Hepatocyte (in vitro differentiated cells): ENCODE results near the gene EIF6. TPM values are rescaled to one million over a fixed set of nuclear protein-coding genes. Genes with fewer than 3 reads are reported as not detected.
"Not testable (repeated sequence)": the region's sequence is repeated elsewhere in the genome, so short reads cannot be mapped to it uniquely, and the experiment has no call there.

Experiments used
- DNase-seq: peaks from one replicate; pipeline ENCODE4 v3.0.0-alpha.2; 2016; ENCODE audit warnings: low spot score
- H2AFZ ChIP-seq: fragments of 200-600 bp; sonication (generic); 2 replicates; pipeline ENCODE4 v1.6.0; 2016; ENCODE audit warnings: antibody characterized with exemption, mild to moderate bottlenecking
- H3K27ac ChIP-seq: fragments of 200-600 bp; sonication (generic); 2 replicates; pipeline ENCODE4 v1.5.1; 2016; ENCODE audit warnings: mild to moderate bottlenecking
- H3K27me3 ChIP-seq: fragments of 200-600 bp; sonication (generic); 2 replicates; pipeline ENCODE4 v1.6.1; 2016
- H3K36me3 ChIP-seq: fragments of 200-600 bp; sonication (generic); replicated peaks from 2 replicates; pipeline ENCODE4 v1.5.1; 2016; ENCODE audit warnings: low read depth; ENCODE audit not compliant: insufficient read depth
- H3K4me1 ChIP-seq: fragments of 200-600 bp; sonication (generic); 2 replicates; pipeline ENCODE4 v1.5.1; 2016; ENCODE audit warnings: mild to moderate bottlenecking, moderate library complexity; ENCODE audit not compliant: insufficient read depth
- H3K4me2 ChIP-seq: fragments of 200-600 bp; sonication (generic); 2 replicates; pipeline ENCODE4 v1.6.0; 2016
- H3K4me3 ChIP-seq: fragments of 200-600 bp; sonication (generic); 2 replicates; pipeline ENCODE4 v1.5.1; 2016; ENCODE audit warnings: mild to moderate bottlenecking
- H3K79me2 ChIP-seq: fragments of 200-600 bp; sonication (generic); 2 replicates; pipeline ENCODE4 v1.6.0; 2017; ENCODE audit warnings: mild to moderate bottlenecking
- H3K9me2 ChIP-seq: fragments of 200-600 bp; sonication (generic); replicated peaks from 2 replicates; pipeline ENCODE4 v1.6.0; 2017; ENCODE audit warnings: mild to moderate bottlenecking; ENCODE audit not compliant: insufficient read depth
- H3K9me3 ChIP-seq: fragments of 200-600 bp; sonication (generic); 2 replicates; pipeline ENCODE4 v1.5.1; 2016; ENCODE audit warnings: low read depth, mild to moderate bottlenecking
- H4K20me1 ChIP-seq: fragments of 200-600 bp; sonication (generic); 2 replicates; pipeline ENCODE4 v1.6.0; 2016; ENCODE audit warnings: mild to moderate bottlenecking; ENCODE audit not compliant: insufficient read depth, poor library complexity, severe bottlenecking
- CTCF ChIP-seq: fragments of 200-600 bp; sonication (generic); IDR thresholded peaks from 2 replicates; pipeline ENCODE4 v1.5.1; 2016; ENCODE audit warnings: antibody characterized with exemption, mild to moderate bottlenecking; ENCODE audit not compliant: poor library complexity
- EZH2 ChIP-seq: fragments of 200-600 bp; sonication (generic); IDR thresholded peaks from 2 replicates; pipeline ENCODE4 v1.6.1; 2016; ENCODE audit warnings: antibody characterized with exemption, mild to moderate bottlenecking, borderline replicate concordance
- EZH2phosphoT487 ChIP-seq: fragments of 200-600 bp; sonication (generic); IDR thresholded peaks from one replicate; pipeline ENCODE4 v1.6.1; 2018; ENCODE audit warnings: antibody characterized with exemption, mild to moderate bottlenecking, low read depth, moderate library complexity; ENCODE audit not compliant: unreplicated experiment, severe bottlenecking
- WGBS: methylation state at CpG from one replicate; pipeline ENCODE4 v1.1.6; 2016; ENCODE audit warnings: low lambda C conversion rate; ENCODE audit errors: missing lambda C conversion rate; 5-methylcytosine and 5-hydroxymethylcytosine counted together
- polyA plus RNA-seq: library from polyadenylated mRNA; unstranded; fragments of >200 nt; fragmentation: Nextera tagmentation; extraction: Ambion mirVana; gene quantifications from 2 replicates; pipeline ENCODE4 v1.2.1, GENCODE V29; 2016
- total RNA-seq: library from RNA; depleted of rRNA; stranded (reverse); fragments of >200 nt; gene quantifications from 2 replicates; pipeline ENCODE4 v1.2.3, GENCODE V29; 2014

Gene EIF6
- total and polyA plus RNA-seq, 2 experiments from 2014 or later = 112 to 230 TPM

GRCh38 chr20:35316086-35316485 lies 31.5 kb upstream of the EIF6 start:
- DNase-seq = no peak
- TF ChIP-seq EZH2 (no peak), EZH2phosphoT487 (no peak), CTCF (no peak)
- H3K9me2 ChIP-seq = no peaks in the 10 kb centered on the region
- WGBS = 89% methylated on average over 2 of the region's 2 CpGs
- H3K36me3 ChIP-seq = no peaks in the 10 kb centered on the region
- H2AFZ ChIP-seq = no peak overlapping the region
- H3K9me3 ChIP-seq = no peaks in the 10 kb centered on the region
- no peaks in the 10 kb centered on the region for H3K79me2 ChIP-seq
- no peak overlapping the region for H3K4me2 ChIP-seq
- H3K27ac ChIP-seq = peak overlapping the region; percentile 2
- no peaks in the 10 kb centered on the region for H3K27me3 ChIP-seq
- no peak overlapping the region for H3K4me3 ChIP-seq
- H3K4me1 ChIP-seq = peaks cover 37% of the 10 kb centered on the region
- no peaks in the 10 kb centered on the region for H4K20me1 ChIP-seq

GRCh38 chr20:35315632-35316020 lies 31.1 kb upstream of the EIF6 start:
- not testable (repeated sequence) for H3K27me3 ChIP-seq, H4K20me1 ChIP-seq, H3K9me3 ChIP-seq, H3K36me3 ChIP-seq, H3K4me2 ChIP-seq, H3K4me3 ChIP-seq, H3K27ac ChIP-seq, DNase-seq, H3K79me2 ChIP-seq, H2AFZ ChIP-seq, H3K9me2 ChIP-seq
- H3K4me1 ChIP-seq = peaks cover 33% of the 10 kb centered on the region
- 98% methylated on average over 7 of the region's 7 CpGs for WGBS

- H3K27ac ChIP-seq = peak overlapping the region; percentile 65
- H3K79me2 ChIP-seq = no peaks in the 10 kb centered on the region
- 70% methylated on average over 3 of the region's 3 CpGs for WGBS
- TF ChIP-seq EZH2phosphoT487 (no peak), CTCF (no peak), EZH2 (no peak)
- no peak overlapping the region for H2AFZ ChIP-seq
- H3K4me2 ChIP-seq = no peak overlapping the region
- no peaks in the 10 kb centered on the region for H3K9me2 ChIP-seq
- no peak for DNase-seq
- no peaks in the 10 kb centered on the region for H4K20me1 ChIP-seq
- H3K9me3 ChIP-seq = no peaks in the 10 kb centered on the region
- H3K4me3 ChIP-seq = no peak overlapping the region
- peaks cover 27% of the 10 kb centered on the region for H3K4me1 ChIP-seq
- H3K27me3 ChIP-seq = no peaks in the 10 kb centered on the region
- no peaks in the 10 kb centered on the region for H3K36me3 ChIP-seq
Measured at GRCh38 chr20:35314816-35315631, 30.5 kb upstream of the EIF6 start.

GRCh38 chr20:35312318-35312717 lies 27.7 kb upstream of the EIF6 start:
- Histone ChIP-seq H3K4me3 (no peak overlapping the region), H3K4me2 (no peak overlapping the region), H3K9me2 (no peaks in the 10 kb centered on the region), H3K27ac (peak overlapping the region; percentile 52), H3K79me2 (no peaks in the 10 kb centered on the region), H2AFZ (no peak overlapping the region), H4K20me1 (no peaks in the 10 kb centered on the region), H3K27me3 (no peaks in the 10 kb centered on the region), H3K9me3 (no peaks in the 10 kb centered on the region), H3K4me1 (peaks cover 9% of the 10 kb centered on the region), H3K36me3 (no peaks in the 10 kb centered on the region)
- 76% methylated on average over 1 of the region's 1 CpG for WGBS
- no peak for TF ChIP-seq CTCF
- no peak for TF ChIP-seq EZH2phosphoT487
- TF ChIP-seq EZH2 = no peak
- no peak for DNase-seq
